ENCODE measurements around the gene FGD6.

DNA sequence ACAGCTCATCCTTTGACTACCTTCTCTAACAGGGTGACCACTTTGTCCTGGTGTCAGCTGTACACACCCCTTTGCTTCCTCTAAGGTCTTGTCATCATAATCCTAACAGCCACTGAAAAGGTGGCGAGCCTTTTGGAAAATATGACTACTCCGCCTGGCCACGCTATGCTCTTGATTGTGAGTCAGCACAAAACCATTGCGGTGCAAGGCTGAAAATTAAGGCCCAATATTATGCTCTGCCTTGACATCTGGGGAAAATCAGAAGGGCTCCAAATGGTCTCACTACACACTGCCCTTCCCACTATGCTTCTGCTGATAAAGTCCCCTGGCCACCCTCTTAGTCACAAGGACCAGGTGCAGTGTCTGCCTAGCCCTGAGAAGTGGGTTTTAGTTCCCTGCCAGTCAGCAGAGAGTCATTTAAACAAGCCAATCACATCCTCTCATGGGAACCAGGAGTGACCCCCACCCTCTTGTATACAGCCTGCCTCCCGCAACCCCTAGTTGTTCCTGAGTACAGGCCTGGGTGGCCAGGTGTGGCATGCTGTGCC is 34.3 kb downstream of the FGD6 start:
- TF ChIP-seq, protein P1, sequence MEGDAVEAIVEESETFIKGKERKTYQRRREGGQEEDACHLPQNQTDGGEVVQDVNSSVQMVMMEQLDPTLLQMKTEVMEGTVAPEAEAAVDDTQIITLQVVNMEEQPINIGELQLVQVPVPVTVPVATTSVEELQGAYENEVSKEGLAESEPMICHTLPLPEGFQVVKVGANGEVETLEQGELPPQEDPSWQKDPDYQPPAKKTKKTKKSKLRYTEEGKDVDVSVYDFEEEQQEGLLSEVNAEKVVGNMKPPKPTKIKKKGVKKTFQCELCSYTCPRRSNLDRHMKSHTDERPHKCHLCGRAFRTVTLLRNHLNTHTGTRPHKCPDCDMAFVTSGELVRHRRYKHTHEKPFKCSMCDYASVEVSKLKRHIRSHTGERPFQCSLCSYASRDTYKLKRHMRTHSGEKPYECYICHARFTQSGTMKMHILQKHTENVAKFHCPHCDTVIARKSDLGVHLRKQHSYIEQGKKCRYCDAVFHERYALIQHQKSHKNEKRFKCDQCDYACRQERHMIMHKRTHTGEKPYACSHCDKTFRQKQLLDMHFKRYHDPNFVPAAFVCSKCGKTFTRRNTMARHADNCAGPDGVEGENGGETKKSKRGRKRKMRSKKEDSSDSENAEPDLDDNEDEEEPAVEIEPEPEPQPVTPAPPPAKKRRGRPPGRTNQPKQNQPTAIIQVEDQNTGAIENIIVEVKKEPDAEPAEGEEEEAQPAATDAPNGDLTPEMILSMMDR (IDR thresholded peaks at IDR 0.05): no peak
- no peak for TF ChIP-seq POLR2A (IDR thresholded peaks at IDR 0.05)

Data from breast epithelium (tissue), 3 donors.